Body of pancreas (tissue), 4 donors: Measurements from ENCODE around the gene EZH1.
"Not testable (repeated sequence)": the region's sequence is repeated elsewhere in the genome, so short reads cannot be mapped to it uniquely, and the experiment has no call there.

Experiments used
- POLR2A ChIP-seq, 3 donors: fragments of 450-650 bp; IDR thresholded peaks; one replicate each; pipeline ENCODE4 v1.6.1; 2016; ENCODE audit warnings: antibody characterized with exemption in 3 of 3, mild to moderate bottlenecking in 2 of 3
- TF ChIP-seq, protein P1 (sequence below), 7 experiments: fragments of 450-650 bp in 4 of 7; fragments of 200-600 bp in 3 of 7; sonication (generic) in 3 of 7; IDR thresholded peaks; one replicate each; pipeline ENCODE4 v1.5.1; 2016 to 2019; ENCODE audit warnings: antibody characterized with exemption in 7 of 7

DNA sequence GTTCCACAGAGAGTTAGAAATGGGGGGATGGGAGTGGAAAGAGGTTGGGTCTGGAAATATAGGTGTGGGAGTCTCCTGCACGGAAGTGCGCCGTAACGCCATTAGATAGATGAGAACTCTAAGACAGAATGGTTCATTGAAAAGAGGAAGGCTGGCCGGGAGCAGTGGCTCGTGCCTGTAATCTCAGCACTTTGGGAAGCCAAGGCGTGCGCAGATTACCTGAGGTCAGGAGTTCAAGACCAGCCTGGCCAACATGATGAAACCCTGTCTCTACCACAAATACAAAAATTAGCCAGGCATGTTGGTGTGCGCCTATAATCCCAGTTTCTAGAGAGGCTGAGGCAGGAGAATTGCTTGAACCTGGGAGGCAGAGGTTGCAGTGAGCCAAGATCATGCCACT, 23.2 kb upstream of the EZH1 start:
- TF ChIP-seq, protein P1, sequence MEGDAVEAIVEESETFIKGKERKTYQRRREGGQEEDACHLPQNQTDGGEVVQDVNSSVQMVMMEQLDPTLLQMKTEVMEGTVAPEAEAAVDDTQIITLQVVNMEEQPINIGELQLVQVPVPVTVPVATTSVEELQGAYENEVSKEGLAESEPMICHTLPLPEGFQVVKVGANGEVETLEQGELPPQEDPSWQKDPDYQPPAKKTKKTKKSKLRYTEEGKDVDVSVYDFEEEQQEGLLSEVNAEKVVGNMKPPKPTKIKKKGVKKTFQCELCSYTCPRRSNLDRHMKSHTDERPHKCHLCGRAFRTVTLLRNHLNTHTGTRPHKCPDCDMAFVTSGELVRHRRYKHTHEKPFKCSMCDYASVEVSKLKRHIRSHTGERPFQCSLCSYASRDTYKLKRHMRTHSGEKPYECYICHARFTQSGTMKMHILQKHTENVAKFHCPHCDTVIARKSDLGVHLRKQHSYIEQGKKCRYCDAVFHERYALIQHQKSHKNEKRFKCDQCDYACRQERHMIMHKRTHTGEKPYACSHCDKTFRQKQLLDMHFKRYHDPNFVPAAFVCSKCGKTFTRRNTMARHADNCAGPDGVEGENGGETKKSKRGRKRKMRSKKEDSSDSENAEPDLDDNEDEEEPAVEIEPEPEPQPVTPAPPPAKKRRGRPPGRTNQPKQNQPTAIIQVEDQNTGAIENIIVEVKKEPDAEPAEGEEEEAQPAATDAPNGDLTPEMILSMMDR (IDR thresholded peaks at IDR 0.05) = not testable (repeated sequence)
- not testable (repeated sequence) for TF ChIP-seq POLR2A (IDR thresholded peaks at IDR 0.05)
